ENCODE data around the gene CRY2. TPM values are rescaled to one million over a fixed set of nuclear protein-coding genes. Genes with fewer than 3 reads are reported as not detected.
A peak's percentile ranks its signal among the peaks of the same experiment; 100 is the strongest.

The CRY2 gene
- total and polyA plus RNA-seq, 2 of the 13 experiments (the other 11 are each of a cell fraction or from before 2014, with no cell fraction given), result 10.1 to 12.2 TPM

- CTCF ChIA-PET (ENCODE audit: low intra/inter-chr PET ratio, low total read pairs), result no interaction called here
- in situ Hi-C loops (cut with HindIII; ENCODE audit: extremely low pct_ligation_motif_present, low pct_unique_long_range_greater_than_20kb), result no loop called here
- POLR2A ChIA-PET, result no interaction called here
Measured at GRCh38 chr11:45906096-45906682, 58.9 kb downstream of the CRY2 start.

GRCh38 chr11:45906965-45907611, 59.8 kb downstream of the CRY2 start, which contains the start of gene FREY1:
Gene FREY1, minus strand, starts transcription at chr11:45907271. Its CDS starts 26 bp downstream, at chr11:45907245.
- Histone ChIP-seq H3K4me2 (ENCODE audit: low read depth, low read length) (no peak within 1 kb of the TSS), H3K9ac (ENCODE audit: insufficient read depth, low read depth, low read length) (no peak within 1 kb of the TSS), H2AFZ (ENCODE audit: low read length) (no peak within 1 kb of the TSS), H3K9me3 (ENCODE audit: low read length) (no peaks in the 10 kb centered on the region), H3K4me1 (ENCODE audit: insufficient read depth, low read length) (no peaks in the 10 kb centered on the region), H4K20me1 (ENCODE audit: insufficient read depth, low read length) (no peaks in the 10 kb centered on the region), H3K4me3 (replicated peaks in 1 of 3; ENCODE audit: insufficient read depth in 1 of 3, low read depth in 2 of 3, low read length in 3 of 3) (no peak within 1 kb of the TSS), H3K79me2 (ENCODE audit: insufficient read depth, low read length) (no peaks in the 10 kb centered on the region), H3K36me3 (replicated peaks in 1 of 2; ENCODE audit: control insufficient read depth in 1 of 2, insufficient read depth in 2 of 2, low read length in 2 of 2) (peaks cover 0 to 3% of the 10 kb centered on the region in 2 experiments; a peak in 3 of 5 replicates), H3K27me3 (ENCODE audit: control insufficient read depth in 1 of 2, insufficient read depth in 2 of 2, low read length in 2 of 2) (no peaks in the 10 kb centered on the region), H3K27ac (ENCODE audit: extremely low read length, insufficient read depth, low read length) (no peak within 1 kb of the TSS)
- FAIRE-seq (no peak), DNase-seq (ENCODE audit: low spot score) (no peak), ATAC-seq (peak; percentile 4; the same call in 1 of the 3 replicates)
- TF ChIP-seq ZNF446 (CRISPR knock-in tag; IDR thresholded peaks at IDR 0.05) (no peak), AGO1 (IDR thresholded peaks at IDR 0.05; ENCODE audit: low read depth, low read length, poor library complexity, severe bottlenecking) (peak; percentile 89)
- CTCF ChIA-PET (ENCODE audit: low intra/inter-chr PET ratio, low total read pairs), result no interaction called here
- intact Hi-C loops (cut with micrococcal nuclease; ENCODE audit: unreplicated experiment) (no loop called here), in situ Hi-C loops (cut with HindIII; ENCODE audit: extremely low pct_ligation_motif_present, low pct_unique_long_range_greater_than_20kb) (no loop called here)
- POLR2A ChIA-PET, result interaction anchor here (2.5 kb wide), 1 partner anchor 11 kb away, joined by 14 read pairs; the partner anchor contains the start of gene PEX16
- 90% methylated on average over 2 of the region's 18 CpGs for WGBS (ENCODE audit: low lambda C conversion rate)
- BruUV-seq (replicated peaks), result no TSS peak

More at GRCh38 chr11:45906096-45906682, 58.9 kb downstream of the CRY2 start:
- H3K79me2 ChIP-seq (ENCODE audit: insufficient read depth, low read length), result no peaks in the 10 kb centered on the region
- no peaks in the 10 kb centered on the region for H3K27me3 ChIP-seq (ENCODE audit: control insufficient read depth in 1 of 2, insufficient read depth in 2 of 2, low read length in 2 of 2)
- ATAC-seq (no peak; the same call in 2 of the 3 replicates), DNase-seq (ENCODE audit: low spot score) (no peak), FAIRE-seq (no peak)
- no peaks in the 10 kb centered on the region for H3K9me3 ChIP-seq (ENCODE audit: low read length)
- no peaks in the 10 kb centered on the region for H4K20me1 ChIP-seq (ENCODE audit: insufficient read depth, low read length)
- peaks cover 9% of the 10 kb centered on the region for H3K4me1 ChIP-seq (ENCODE audit: insufficient read depth, low read length)
- intact Hi-C loops (cut with micrococcal nuclease; ENCODE audit: unreplicated experiment), result no loop called here
- BruUV-seq (replicated peaks), result no TSS peak
- H3K36me3 ChIP-seq (replicated peaks in 1 of 2; ENCODE audit: control insufficient read depth in 1 of 2, insufficient read depth in 2 of 2, low read length in 2 of 2), result peaks cover 0 to 2% of the 10 kb centered on the region in 2 experiments; a peak in 3 of 5 replicates
- TF ChIP-seq AGO2 (optimal IDR thresholded peaks at IDR 0.05; ENCODE audit: low read depth, low read length), result peak; percentile 3
- peak; percentile 39 for TF ChIP-seq AGO1 (IDR thresholded peaks at IDR 0.05; ENCODE audit: low read depth, low read length, poor library complexity, severe bottlenecking)
- no peak for TF ChIP-seq ISL2 (CRISPR knock-in tag; IDR thresholded peaks at IDR 0.05)
- no peak overlapping the region for H2AFZ ChIP-seq (ENCODE audit: low read length)
- 91% methylated on average over 14 of the region's 19 CpGs for WGBS (ENCODE audit: low lambda C conversion rate)
- H3K4me2 ChIP-seq (ENCODE audit: low read depth, low read length), result no peak overlapping the region
- H3K9ac ChIP-seq (ENCODE audit: insufficient read depth, low read depth, low read length), result no peak overlapping the region
- H3K27ac ChIP-seq (ENCODE audit: extremely low read length, insufficient read depth, low read length), result no peak overlapping the region
- H3K4me3 ChIP-seq (replicated peaks in 1 of 3; ENCODE audit: insufficient read depth in 1 of 3, low read depth in 2 of 3, low read length in 3 of 3), result no peak overlapping the region

Measured in HepG2 (cell line).